ENCODE data around the gene PTPRN2.
A peak's percentile ranks its signal among the peaks of the same experiment; 100 is the strongest.

Gene PTPRN2

DNA sequence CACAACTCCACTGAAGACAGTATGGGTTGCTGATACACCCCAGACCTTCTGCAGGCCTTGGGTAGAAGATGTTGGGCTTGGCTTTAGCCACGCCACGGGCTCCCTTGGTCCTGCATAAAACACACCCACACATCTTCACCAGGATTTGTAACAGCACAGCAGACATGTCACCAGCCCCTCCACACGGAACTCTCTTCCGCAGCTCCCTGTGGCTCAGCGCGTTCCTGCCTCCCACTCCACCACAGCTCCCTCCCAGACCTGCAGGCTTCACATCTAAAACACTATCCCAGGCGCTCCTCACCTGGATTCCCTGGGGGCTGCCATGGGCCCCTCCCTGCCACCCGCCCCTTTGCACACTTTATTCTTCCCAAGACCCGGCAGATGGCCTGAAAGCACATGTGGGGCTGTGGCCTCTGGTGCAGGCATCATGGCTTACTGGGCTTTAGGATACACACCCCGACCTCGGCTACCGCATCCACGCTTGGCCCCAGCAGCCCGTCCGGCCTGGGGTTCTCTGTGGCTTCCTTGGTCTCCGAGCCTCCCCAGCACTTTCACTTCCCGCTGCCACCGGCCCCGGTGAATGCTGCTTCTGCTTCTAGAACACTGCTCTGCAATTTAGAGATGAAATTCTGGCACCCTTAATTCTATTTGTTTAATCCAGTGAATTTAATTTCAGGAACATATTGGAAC lies 818.0 kb downstream of the PTPRN2 start:
- peak; percentile 14 for DNase-seq

- peak; percentile 27 for DNase-seq
Measured at GRCh38 chr7:157769086-157769485, 818.5 kb downstream of the PTPRN2 start.

- no peak for DNase-seq
Measured at GRCh38 chr7:157768198-157768597, 819.4 kb downstream of the PTPRN2 start.

GRCh38 chr7:157767506-157768197 lies 820.0 kb downstream of the PTPRN2 start:
- no peak for DNase-seq

DNA sequence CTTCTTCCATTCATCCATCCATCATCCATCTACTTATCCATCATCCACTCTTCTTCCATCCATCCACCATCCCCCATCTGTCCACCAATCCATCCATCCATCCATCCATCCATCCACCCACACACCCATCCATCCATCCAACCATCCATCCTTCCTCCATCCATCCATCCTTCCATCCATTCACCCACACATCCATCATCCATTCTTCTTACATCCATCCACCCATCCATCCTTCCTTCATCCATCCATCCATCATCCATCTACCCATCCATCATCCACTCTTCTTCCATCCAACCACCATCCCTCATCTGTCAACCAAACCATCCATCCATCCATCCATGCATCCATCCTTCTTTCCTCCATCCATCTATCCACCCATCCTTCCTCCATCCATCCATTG lies 821.5 kb downstream of the PTPRN2 start:
- no peak for DNase-seq

GRCh38 chr7:157764946-157765537 lies 822.6 kb downstream of the PTPRN2 start:
- DNase-seq: no peak

DNA sequence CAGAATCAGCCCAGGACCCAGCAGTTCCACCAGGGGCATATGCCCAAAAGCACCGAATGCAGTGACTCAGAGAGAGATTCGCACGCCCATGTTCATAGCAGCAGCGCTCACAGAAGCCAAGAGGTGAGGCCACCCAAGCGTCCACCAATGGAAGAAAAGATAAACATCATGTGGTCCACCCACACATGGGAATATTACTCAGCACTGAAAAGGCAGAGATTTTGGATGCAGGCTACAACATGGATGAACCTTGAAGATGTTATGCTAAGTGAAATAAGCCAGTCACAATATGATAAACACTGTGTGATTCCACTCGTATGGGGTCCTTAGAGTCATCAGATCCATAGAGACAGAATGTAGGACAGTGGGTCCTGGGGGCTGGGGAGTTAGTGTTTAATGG lies 823.4 kb downstream of the PTPRN2 start:
- DNase-seq: no peak

DNA sequence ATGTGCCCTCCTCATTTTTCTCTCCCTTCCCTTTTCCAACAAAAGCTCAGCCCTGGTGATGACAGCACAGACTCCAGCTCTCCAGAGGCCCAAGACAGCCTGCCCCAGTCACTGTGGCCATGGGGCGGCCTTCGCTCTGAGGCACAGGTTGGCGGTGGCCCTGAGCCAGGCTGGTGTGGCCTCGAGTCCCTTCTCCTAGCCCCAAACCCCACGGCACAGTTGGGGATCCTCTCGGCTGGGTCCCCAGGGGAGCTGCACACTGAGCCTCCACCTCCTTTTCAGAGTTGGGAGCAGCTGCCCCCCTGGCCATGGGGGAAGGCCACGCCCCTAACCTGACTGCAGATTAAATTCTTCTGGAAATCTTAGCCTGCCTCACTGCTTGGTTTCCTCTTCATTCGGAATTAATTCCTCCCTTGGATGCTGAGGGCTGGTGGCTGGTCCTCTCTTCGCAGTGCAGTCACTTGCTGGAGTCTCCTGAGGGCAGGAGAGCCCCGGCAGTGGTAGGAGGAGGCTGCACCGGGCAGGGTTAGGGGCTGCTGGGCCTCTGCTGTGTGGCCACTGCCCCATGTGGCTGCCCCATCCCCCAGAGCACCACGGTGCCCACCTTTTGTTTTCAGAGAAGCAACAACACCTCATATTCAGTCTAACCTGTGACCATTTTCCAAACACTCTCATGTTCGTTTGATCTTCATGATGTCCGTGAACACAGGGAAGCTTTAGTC lies 824.2 kb downstream of the PTPRN2 start:
- no peak for DNase-seq

GRCh38 chr7:157762824-157763223 lies 824.8 kb downstream of the PTPRN2 start:
- no peak for DNase-seq

DNA sequence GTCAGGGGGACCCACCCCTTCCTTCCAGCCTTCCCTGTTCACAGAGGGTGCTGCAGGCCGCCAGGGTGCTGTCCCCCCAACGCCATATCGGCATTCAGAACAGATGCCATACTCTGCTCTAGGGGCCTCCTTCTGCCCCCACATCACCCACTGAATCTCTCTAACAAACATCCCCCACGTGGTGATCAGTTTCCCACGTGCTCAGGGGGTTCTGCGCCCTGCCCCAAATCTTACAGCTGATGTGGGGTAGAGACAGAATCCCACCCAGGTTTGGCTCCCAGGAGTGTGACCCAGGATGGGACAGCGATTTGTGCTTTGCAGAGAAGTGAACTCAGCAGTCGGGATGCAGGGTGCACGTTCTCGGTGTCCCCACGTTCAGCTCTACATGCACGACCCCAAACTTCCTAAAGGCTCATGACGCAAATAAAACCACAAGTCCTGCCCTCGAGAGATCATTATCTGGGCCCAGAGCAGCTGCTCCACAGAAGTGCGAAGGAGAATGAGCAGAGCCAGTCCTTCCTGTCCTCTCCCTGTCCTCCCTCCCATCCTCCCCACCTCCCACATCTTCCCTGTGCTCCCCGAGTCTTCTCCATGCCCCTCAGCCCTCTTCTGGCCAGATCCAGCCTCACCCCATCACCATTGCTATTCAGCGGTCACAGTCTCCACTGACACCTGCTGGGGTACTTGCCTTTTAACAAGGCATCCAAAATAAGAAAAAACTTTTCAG lies 827.5 kb downstream of the PTPRN2 start:
- DNase-seq: no peak

DNA sequence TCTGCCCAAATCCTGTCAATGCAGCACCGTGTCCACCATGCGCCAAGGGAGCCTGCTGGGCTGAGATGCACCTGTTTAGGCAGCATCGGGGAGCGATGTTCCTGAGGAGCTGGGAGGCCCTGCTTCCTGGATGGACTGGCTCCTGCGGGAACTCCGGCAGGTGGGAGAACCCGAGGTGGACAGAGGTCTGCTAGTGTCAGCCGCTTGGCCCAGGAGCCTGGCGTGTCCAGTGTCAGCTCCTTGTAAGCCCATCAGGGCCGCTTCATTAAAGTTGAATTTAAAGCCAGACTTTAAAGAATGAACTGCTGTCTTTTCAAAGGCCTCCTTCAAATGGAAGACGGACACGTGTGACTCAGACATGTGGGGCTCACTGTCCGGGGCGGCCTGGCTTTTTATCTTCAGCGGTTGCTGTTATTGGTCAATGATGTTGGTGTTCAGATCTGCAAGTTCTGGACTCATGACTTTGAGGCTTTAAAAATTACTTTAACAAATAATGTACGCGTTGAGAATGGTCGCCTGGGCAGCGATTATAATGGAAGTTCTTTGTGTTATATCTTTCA lies 828.3 kb downstream of the PTPRN2 start:
- DNase-seq: no peak

GRCh38 chr7:157758468-157759245 lies 829.0 kb downstream of the PTPRN2 start:
- DNase-seq: no peak

- no peak for DNase-seq
Measured at GRCh38 chr7:157757776-157758467, 829.7 kb downstream of the PTPRN2 start.

DNA sequence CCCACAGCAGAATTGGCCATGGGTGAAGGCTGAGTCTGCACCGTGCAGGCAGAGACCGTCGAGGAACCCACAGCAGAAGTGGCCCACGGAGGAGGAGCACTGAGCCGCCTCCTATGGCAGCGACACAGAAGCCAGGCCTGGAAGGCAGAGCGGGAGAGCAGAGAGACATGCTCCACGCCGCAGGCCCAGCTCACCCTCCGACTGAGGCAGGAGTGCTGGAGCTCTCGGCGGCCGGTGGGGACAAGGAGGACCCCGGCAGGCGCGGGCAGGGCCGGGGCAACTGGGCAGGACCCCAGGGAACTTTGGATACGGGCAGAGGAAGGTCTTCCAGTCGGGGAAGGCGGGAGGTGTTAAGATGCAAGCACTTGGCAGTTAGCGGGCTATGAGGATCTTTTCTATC lies 830.4 kb downstream of the PTPRN2 start:
- no peak for DNase-seq

GRCh38 chr7:157755741-157756140 lies 831.9 kb downstream of the PTPRN2 start:
- DNase-seq: no peak

- no peak for DNase-seq
Measured at GRCh38 chr7:157754416-157754790, 833.2 kb downstream of the PTPRN2 start.

- DNase-seq: no peak
Measured at GRCh38 chr7:157753713-157754415, 833.8 kb downstream of the PTPRN2 start.

- DNase-seq: no peak
Measured at GRCh38 chr7:157752832-157753291, 834.8 kb downstream of the PTPRN2 start.

DNA sequence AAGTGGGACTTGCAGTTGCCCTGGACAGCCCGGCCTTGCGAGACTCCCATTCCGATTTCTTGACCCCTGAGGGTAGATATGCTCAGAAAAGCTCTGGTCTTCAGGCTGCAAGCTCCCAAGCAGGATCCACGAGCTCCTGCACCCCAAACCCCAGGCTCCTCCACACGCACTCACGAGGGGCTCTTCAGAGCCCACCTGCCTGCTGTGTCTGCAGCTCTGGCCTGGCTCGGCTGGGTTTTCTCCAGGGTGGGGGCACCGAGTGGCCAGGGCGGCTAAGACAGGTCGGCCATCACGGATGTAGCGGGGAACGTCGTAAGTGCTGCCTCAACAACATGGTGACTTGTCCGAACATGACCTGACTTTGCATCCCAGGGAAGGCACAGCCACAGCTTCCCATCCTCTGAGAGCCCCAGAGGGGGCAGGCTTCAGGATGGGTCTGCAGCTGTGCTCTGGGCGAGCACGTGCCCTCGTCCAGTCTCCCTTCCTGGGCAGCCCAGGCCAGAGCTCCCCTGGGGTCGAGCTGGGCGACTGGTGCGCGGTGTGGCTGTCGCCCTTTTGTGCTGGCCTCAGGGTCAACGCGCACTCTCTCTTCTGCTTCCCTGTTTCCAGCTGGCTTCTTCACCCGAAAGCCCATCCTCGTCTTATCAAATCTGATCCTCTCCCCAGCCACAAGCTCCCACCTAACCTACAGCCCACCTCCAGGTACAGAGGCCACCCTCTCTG lies 835.5 kb downstream of the PTPRN2 start:
- no peak for DNase-seq

Data from right kidney (tissue), 1 donor.